Inflammatory macrophage (primary cell): Measurements from ENCODE around the gene KNDC1.

Experiments used
- DNase-seq, 2 donors: peaks; one replicate each; pipeline ENCODE4 v3.0.0-alpha.2; 2020 to 2022

Gene KNDC1

GRCh38 chr10:133177380-133178157 is 17.6 kb downstream of the KNDC1 start:
- no peak for DNase-seq

GRCh38 chr10:133178357-133179127 is 18.5 kb downstream of the KNDC1 start:
- DNase-seq: no peak

GRCh38 chr10:133179128-133179520 is 19.1 kb downstream of the KNDC1 start:
- DNase-seq: no peak

GRCh38 chr10:133179651-133180050 is 19.6 kb downstream of the KNDC1 start:
- no peak for DNase-seq

GRCh38 chr10:133180192-133180964 is 20.4 kb downstream of the KNDC1 start:
- no peak for DNase-seq

- DNase-seq: no peak
Observed at GRCh38 chr10:133180965-133181639, 21.1 kb downstream of the KNDC1 start.

- DNase-seq: no peak
Observed at GRCh38 chr10:133182190-133182589, 22.2 kb downstream of the KNDC1 start.

- no peak for DNase-seq
Observed at GRCh38 chr10:133182791-133183645, 23.0 kb downstream of the KNDC1 start.

GRCh38 chr10:133183646-133184378 is 23.8 kb downstream of the KNDC1 start:
- no peak for DNase-seq

- DNase-seq: no peak
Observed at GRCh38 chr10:133184591-133185244, 24.7 kb downstream of the KNDC1 start.

GRCh38 chr10:133185421-133185820 is 25.4 kb downstream of the KNDC1 start:
- no peak for DNase-seq

GRCh38 chr10:133185916-133186315 is 25.9 kb downstream of the KNDC1 start:
- DNase-seq: no peak

GRCh38 chr10:133186416-133187090 is 26.5 kb downstream of the KNDC1 start:
- DNase-seq: no peak

GRCh38 chr10:133187091-133187905 is 27.3 kb downstream of the KNDC1 start:
- DNase-seq: no peak

GRCh38 chr10:133187906-133188681 is 28.1 kb downstream of the KNDC1 start:
- DNase-seq: no peak

- DNase-seq: no peak
Observed at GRCh38 chr10:133189256-133189655, 29.2 kb downstream of the KNDC1 start.

- DNase-seq: no peak
Observed at GRCh38 chr10:133189726-133190125, 29.7 kb downstream of the KNDC1 start.

GRCh38 chr10:133190225-133190624 is 30.2 kb downstream of the KNDC1 start:
- no peak for DNase-seq
